Measurements from ENCODE around the gene DUSP15.

Gene DUSP15

GRCh38 chr20:31857861-31858759 is 12.2 kb downstream of the DUSP15 start:
- H3K4me2 ChIP-seq (ENCODE audit: low read length), result no peak overlapping the region
- peaks cover 90% of the 10 kb centered on the region for H3K27me3 ChIP-seq (ENCODE audit: control insufficient read depth, insufficient read depth, low read length)
- no peak overlapping the region for H3K4me3 ChIP-seq (ENCODE audit: low read length)
- H3K36me3 ChIP-seq (ENCODE audit: insufficient read depth, low read length), result no peaks in the 10 kb centered on the region
- peaks cover 5% of the 10 kb centered on the region for H3K4me1 ChIP-seq (ENCODE audit: control insufficient read depth, insufficient read depth, low read length)
- no peaks in the 10 kb centered on the region for H3K9me3 ChIP-seq (replicated peaks; ENCODE audit: low read length)
- H3K9ac ChIP-seq (ENCODE audit: low read depth, low read length), result no peak overlapping the region

- Histone ChIP-seq H3K9me3 (replicated peaks; ENCODE audit: low read length) (no peaks in the 10 kb centered on the region), H3K4me2 (ENCODE audit: low read length) (no peak overlapping the region), H3K9ac (ENCODE audit: low read depth, low read length) (no peak overlapping the region), H3K36me3 (ENCODE audit: insufficient read depth, low read length) (no peaks in the 10 kb centered on the region), H3K4me1 (ENCODE audit: control insufficient read depth, insufficient read depth, low read length) (peaks cover 5% of the 10 kb centered on the region), H3K4me3 (ENCODE audit: low read length) (no peak overlapping the region), H3K27me3 (ENCODE audit: control insufficient read depth, insufficient read depth, low read length) (peaks cover 78% of the 10 kb centered on the region)
Measured at GRCh38 chr20:31856516-31856915, 13.8 kb downstream of the DUSP15 start.

- Histone ChIP-seq H3K9me3 (replicated peaks; ENCODE audit: low read length) (no peaks in the 10 kb centered on the region), H3K4me2 (ENCODE audit: low read length) (no peak overlapping the region), H3K9ac (ENCODE audit: low read depth, low read length) (no peak overlapping the region), H3K4me1 (ENCODE audit: control insufficient read depth, insufficient read depth, low read length) (no peaks in the 10 kb centered on the region), H3K27me3 (ENCODE audit: control insufficient read depth, insufficient read depth, low read length) (peaks cover 79% of the 10 kb centered on the region), H3K4me3 (ENCODE audit: low read length) (no peak overlapping the region), H3K36me3 (ENCODE audit: insufficient read depth, low read length) (no peaks in the 10 kb centered on the region)
Measured at GRCh38 chr20:31853481-31853880, 16.8 kb downstream of the DUSP15 start.

- Histone ChIP-seq H3K4me1 (ENCODE audit: control insufficient read depth, insufficient read depth, low read length) (no peaks in the 10 kb centered on the region), H3K9me3 (replicated peaks; ENCODE audit: low read length) (no peaks in the 10 kb centered on the region), H3K4me2 (ENCODE audit: low read length) (no peak overlapping the region), H3K9ac (ENCODE audit: low read depth, low read length) (no peak overlapping the region), H3K4me3 (ENCODE audit: low read length) (no peak overlapping the region), H3K36me3 (ENCODE audit: insufficient read depth, low read length) (no peaks in the 10 kb centered on the region), H3K27me3 (ENCODE audit: control insufficient read depth, insufficient read depth, low read length) (peaks cover 71% of the 10 kb centered on the region)
Measured at GRCh38 chr20:31851240-31851955, 18.9 kb downstream of the DUSP15 start.

GRCh38 chr20:31849306-31849930 is 20.9 kb downstream of the DUSP15 start:
- Histone ChIP-seq H3K4me1 (ENCODE audit: control insufficient read depth, insufficient read depth, low read length) (peaks cover 10% of the 10 kb centered on the region), H3K9ac (ENCODE audit: low read depth, low read length) (no peak overlapping the region), H3K27me3 (ENCODE audit: control insufficient read depth, insufficient read depth, low read length) (peaks cover 54% of the 10 kb centered on the region), H3K36me3 (ENCODE audit: insufficient read depth, low read length) (no peaks in the 10 kb centered on the region), H3K4me3 (ENCODE audit: low read length) (no peak overlapping the region), H3K4me2 (ENCODE audit: low read length) (no peak overlapping the region), H3K9me3 (replicated peaks; ENCODE audit: low read length) (no peaks in the 10 kb centered on the region)

- H3K9me3 ChIP-seq (replicated peaks; ENCODE audit: low read length), result no peaks in the 10 kb centered on the region
- no peak overlapping the region for H3K4me2 ChIP-seq (ENCODE audit: low read length)
- H3K4me1 ChIP-seq (ENCODE audit: control insufficient read depth, insufficient read depth, low read length), result peaks cover 12% of the 10 kb centered on the region
- H3K36me3 ChIP-seq (ENCODE audit: insufficient read depth, low read length), result no peaks in the 10 kb centered on the region
- no peak overlapping the region for H3K9ac ChIP-seq (ENCODE audit: low read depth, low read length)
- no peak overlapping the region for H3K4me3 ChIP-seq (ENCODE audit: low read length)
- peaks cover 46% of the 10 kb centered on the region for H3K27me3 ChIP-seq (ENCODE audit: control insufficient read depth, insufficient read depth, low read length)
Measured at GRCh38 chr20:31848088-31848999, 22.0 kb downstream of the DUSP15 start.

GRCh38 chr20:31846793-31847138 is 23.6 kb downstream of the DUSP15 start:
- Histone ChIP-seq H3K4me3 (ENCODE audit: low read length) (no peak overlapping the region), H3K4me1 (ENCODE audit: control insufficient read depth, insufficient read depth, low read length) (peaks cover 28% of the 10 kb centered on the region), H3K27me3 (ENCODE audit: control insufficient read depth, insufficient read depth, low read length) (peaks cover 45% of the 10 kb centered on the region), H3K36me3 (ENCODE audit: insufficient read depth, low read length) (no peaks in the 10 kb centered on the region), H3K4me2 (ENCODE audit: low read length) (no peak overlapping the region), H3K9ac (ENCODE audit: low read depth, low read length) (no peak overlapping the region), H3K9me3 (replicated peaks; ENCODE audit: low read length) (no peaks in the 10 kb centered on the region)

- Histone ChIP-seq H3K4me3 (ENCODE audit: low read length) (no peak within 1 kb of the TSS), H3K9me3 (replicated peaks; ENCODE audit: low read length) (no peaks in the 10 kb centered on the region), H3K4me1 (ENCODE audit: control insufficient read depth, insufficient read depth, low read length) (peaks cover 31% of the 10 kb centered on the region), H3K27me3 (ENCODE audit: control insufficient read depth, insufficient read depth, low read length) (peaks cover 32% of the 10 kb centered on the region), H3K4me2 (ENCODE audit: low read length) (no peak within 1 kb of the TSS), H3K36me3 (ENCODE audit: insufficient read depth, low read length) (no peaks in the 10 kb centered on the region), H3K9ac (ENCODE audit: low read depth, low read length) (no peak within 1 kb of the TSS)
Measured at GRCh38 chr20:31845300-31845863, 24.9 kb downstream of the DUSP15 start, which contains the start of gene FOXS1. Gene FOXS1, minus strand, starts transcription at chr20:31845604. Its CDS starts 62 bp downstream, at chr20:31845542.

GRCh38 chr20:31844737-31845299 is 25.5 kb downstream of the DUSP15 start:
- H3K4me3 ChIP-seq (ENCODE audit: low read length), result no peak overlapping the region
- H3K9ac ChIP-seq (ENCODE audit: low read depth, low read length), result no peak overlapping the region
- H3K9me3 ChIP-seq (replicated peaks; ENCODE audit: low read length), result no peaks in the 10 kb centered on the region
- H3K4me1 ChIP-seq (ENCODE audit: control insufficient read depth, insufficient read depth, low read length), result peaks cover 31% of the 10 kb centered on the region
- no peaks in the 10 kb centered on the region for H3K36me3 ChIP-seq (ENCODE audit: insufficient read depth, low read length)
- H3K27me3 ChIP-seq (ENCODE audit: control insufficient read depth, insufficient read depth, low read length), result peaks cover 26% of the 10 kb centered on the region
- no peak overlapping the region for H3K4me2 ChIP-seq (ENCODE audit: low read length)

GRCh38 chr20:31843881-31844280 is 26.4 kb downstream of the DUSP15 start:
- no peak overlapping the region for H3K4me3 ChIP-seq (ENCODE audit: low read length)
- H3K9me3 ChIP-seq (replicated peaks; ENCODE audit: low read length), result no peaks in the 10 kb centered on the region
- peaks cover 17% of the 10 kb centered on the region for H3K27me3 ChIP-seq (ENCODE audit: control insufficient read depth, insufficient read depth, low read length)
- H3K36me3 ChIP-seq (ENCODE audit: insufficient read depth, low read length), result no peaks in the 10 kb centered on the region
- no peak overlapping the region for H3K4me2 ChIP-seq (ENCODE audit: low read length)
- H3K4me1 ChIP-seq (ENCODE audit: control insufficient read depth, insufficient read depth, low read length), result peaks cover 31% of the 10 kb centered on the region
- no peak overlapping the region for H3K9ac ChIP-seq (ENCODE audit: low read depth, low read length)

Measured in skeletal muscle satellite cell (primary cell).